SJCRH30 (cell line): ENCODE data around the gene SPATS2. TPM values are rescaled to one million over a fixed set of nuclear protein-coding genes. Genes with fewer than 3 reads are reported as not detected.
"Not testable (repeated sequence)": the region's sequence is repeated elsewhere in the genome, so short reads cannot be mapped to it uniquely, and the experiment has no call there.

Source experiments
- DNase-seq, 2 experiments: peaks; one replicate each; pipeline ENCODE4 v3.0.0-alpha.2; 2015 to 2020
- H3K27ac ChIP-seq: fragments of 250-450 bp; sonication (Bioruptor Pico); 2 replicates; pipeline ENCODE4 v1.5.1; 2020; ENCODE audit warnings: mild to moderate bottlenecking, moderate library complexity
- H3K27me3 ChIP-seq: fragments of 250-450 bp; sonication (Bioruptor Pico); 2 replicates; pipeline ENCODE4 v1.5.1; 2020; ENCODE audit warnings: mild to moderate bottlenecking, moderate library complexity
- H3K36me3 ChIP-seq: fragments of 250-450 bp; sonication (Bioruptor Pico); 2 replicates; pipeline ENCODE4 v1.5.1; 2020; ENCODE audit warnings: mild to moderate bottlenecking, moderate library complexity
- H3K4me1 ChIP-seq: fragments of 250-450 bp; sonication (Bioruptor Pico); 2 replicates; pipeline ENCODE4 v1.5.1; 2020; ENCODE audit warnings: mild to moderate bottlenecking, moderate library complexity
- H3K4me3 ChIP-seq: fragments of 250-450 bp; sonication (Bioruptor Pico); 2 replicates; pipeline ENCODE4 v1.5.1; 2020; ENCODE audit warnings: mild to moderate bottlenecking, moderate library complexity
- H3K9me3 ChIP-seq: fragments of 250-450 bp; sonication (Bioruptor Pico); replicated peaks from 2 replicates; pipeline ENCODE4 v1.5.1; 2020; ENCODE audit warnings: mild to moderate bottlenecking, moderate library complexity
- total RNA-seq: library from RNA; depleted of rRNA; stranded (reverse); fragments of >200 nt; shearing (Covaris generic); gene quantifications from 2 replicates; pipeline ENCODE4 v1.2.3, GENCODE V29; 2014; rRNA removed

SPATS2 gene
- 67.6 and 72.6 TPM in 2 replicates for total RNA-seq

GRCh38 chr12:49367381-49368239, at the start of gene SPATS2:
Gene SPATS2 (plus strand): TSS chr12:49367462. CDS start chr12:49461013, 93,551 bp downstream.
- H3K27me3 ChIP-seq, result no peaks in the 10 kb centered on the region
- H3K27ac ChIP-seq, result peak within 1 kb of the TSS; percentile 98
- peaks cover 11% of the 10 kb centered on the region for H3K36me3 ChIP-seq
- DNase-seq, result peak in 1 of 2 experiments; percentile 100
- H3K9me3 ChIP-seq, result no peaks in the 10 kb centered on the region
- H3K4me3 ChIP-seq, result peak within 1 kb of the TSS; percentile 90
- H3K4me1 ChIP-seq, result peaks cover 23% of the 10 kb centered on the region

GRCh38 chr12:49320411-49321103, 46.7 kb upstream of the SPATS2 start:
- DNase-seq, H3K36me3 ChIP-seq, H3K4me1 ChIP-seq, H3K27ac ChIP-seq, H3K4me3 ChIP-seq, H3K9me3 ChIP-seq, H3K27me3 ChIP-seq: not testable (repeated sequence)

- peak overlapping the region; percentile 78 for H3K4me3 ChIP-seq
- DNase-seq, result no peak
- H3K27me3 ChIP-seq, result no peaks in the 10 kb centered on the region
- peaks cover 10% of the 10 kb centered on the region; the same call in 1 of the 2 replicates for H3K4me1 ChIP-seq
- peak overlapping the region; percentile 67 for H3K27ac ChIP-seq
- no peaks in the 10 kb centered on the region for H3K9me3 ChIP-seq
- H3K36me3 ChIP-seq, result peaks cover 11% of the 10 kb centered on the region
Measured at GRCh38 chr12:49322367-49322707, 44.9 kb upstream of the SPATS2 start.

GRCh38 chr12:49322708-49323523, 44.3 kb upstream of the SPATS2 start, which contains the start of gene TROAP:
Gene TROAP (plus strand): TSS chr12:49323255. CDS start chr12:49323609, 354 bp downstream.
- Histone ChIP-seq H3K36me3 (peaks cover 16% of the 10 kb centered on the region), H3K4me1 (peaks cover 10% of the 10 kb centered on the region; the same call in 1 of the 2 replicates), H3K27ac (peak within 1 kb of the TSS; percentile 67), H3K9me3 (no peaks in the 10 kb centered on the region), H3K27me3 (no peaks in the 10 kb centered on the region), H3K4me3 (peak within 1 kb of the TSS; percentile 78)
- peak; percentile 99 to 100 for DNase-seq

- H3K9me3 ChIP-seq, result no peaks in the 10 kb centered on the region
- H3K4me1 ChIP-seq, result peaks cover 10% of the 10 kb centered on the region; the same call in 1 of the 2 replicates
- H3K36me3 ChIP-seq, result peaks cover 16% of the 10 kb centered on the region
- H3K27me3 ChIP-seq, result no peaks in the 10 kb centered on the region
- no peak for DNase-seq
- H3K4me3 ChIP-seq, result peak overlapping the region; percentile 78
- H3K27ac ChIP-seq, result peak overlapping the region; percentile 67
Measured at GRCh38 chr12:49323524-49324097, 43.7 kb upstream of the SPATS2 start.

GRCh38 chr12:49325606-49326005, 41.7 kb upstream of the SPATS2 start:
- Histone ChIP-seq H3K4me3 (no peak overlapping the region), H3K36me3 (peaks cover 32% of the 10 kb centered on the region), H3K27me3 (no peaks in the 10 kb centered on the region), H3K27ac (no peak overlapping the region), H3K4me1 (peaks cover 10% of the 10 kb centered on the region; the same call in 1 of the 2 replicates), H3K9me3 (no peaks in the 10 kb centered on the region)
- DNase-seq, result no peak

DNA sequence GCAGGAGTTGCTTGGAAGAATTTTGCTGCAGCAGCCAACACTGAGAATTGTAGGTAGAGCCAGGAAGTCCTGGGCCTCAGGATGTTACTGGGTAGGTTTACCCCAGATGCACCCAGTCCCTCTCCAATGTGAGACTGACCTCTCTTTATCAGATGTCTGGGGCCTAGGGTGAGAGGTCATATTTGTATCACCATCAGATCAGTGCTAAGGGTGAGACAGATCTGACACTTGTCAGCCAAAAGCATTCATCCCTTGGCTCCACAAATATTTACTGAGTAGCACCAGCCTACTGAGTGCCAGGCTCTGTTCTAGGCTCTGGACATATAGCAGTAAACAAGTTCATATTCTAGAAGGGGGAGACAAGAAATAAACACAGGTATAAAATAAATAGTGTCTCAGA, 39.9 kb upstream of the SPATS2 start:
- H3K27me3 ChIP-seq, result no peaks in the 10 kb centered on the region
- peaks cover 39% of the 10 kb centered on the region for H3K36me3 ChIP-seq
- 0 out of 2 replicates have a peak, but pooled peaks cover 5% of the 10 kb centered on the region for H3K4me1 ChIP-seq
- no peak overlapping the region for H3K4me3 ChIP-seq
- H3K27ac ChIP-seq, result no peak overlapping the region
- no peak for DNase-seq
- H3K9me3 ChIP-seq, result no peaks in the 10 kb centered on the region

GRCh38 chr12:49327887-49328286, 39.4 kb upstream of the SPATS2 start:
- Histone ChIP-seq H3K36me3 (peaks cover 39% of the 10 kb centered on the region), H3K4me3 (no peak overlapping the region), H3K4me1 (0 out of 2 replicates have a peak, but pooled peaks cover 5% of the 10 kb centered on the region), H3K9me3 (no peaks in the 10 kb centered on the region), H3K27ac (no peak overlapping the region), H3K27me3 (no peaks in the 10 kb centered on the region)
- DNase-seq, result no peak

DNA sequence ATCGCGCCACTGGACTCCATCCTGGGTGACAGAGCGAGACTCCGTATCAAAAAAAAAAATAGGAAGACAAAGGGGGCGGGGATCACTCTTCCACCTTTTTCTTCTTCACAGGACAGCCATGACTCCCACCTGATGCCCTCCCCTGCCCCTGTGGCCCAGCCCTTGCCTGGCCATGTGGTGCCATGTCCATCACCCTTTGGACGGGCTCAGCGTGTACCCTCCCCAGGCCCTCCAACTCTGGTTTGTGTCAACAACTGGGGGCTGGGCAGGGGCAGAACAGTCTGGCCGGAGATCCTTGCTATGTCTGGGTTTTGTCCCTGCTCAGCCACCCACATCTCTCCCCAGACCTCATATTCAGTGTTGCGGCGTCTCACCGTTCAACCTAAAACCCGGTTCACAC, 38.4 kb upstream of the SPATS2 start:
- Histone ChIP-seq H3K4me1 (0 out of 2 replicates have a peak, but pooled peaks cover 5% of the 10 kb centered on the region), H3K36me3 (peaks cover 39% of the 10 kb centered on the region)
- DNase-seq, result no peak

DNA sequence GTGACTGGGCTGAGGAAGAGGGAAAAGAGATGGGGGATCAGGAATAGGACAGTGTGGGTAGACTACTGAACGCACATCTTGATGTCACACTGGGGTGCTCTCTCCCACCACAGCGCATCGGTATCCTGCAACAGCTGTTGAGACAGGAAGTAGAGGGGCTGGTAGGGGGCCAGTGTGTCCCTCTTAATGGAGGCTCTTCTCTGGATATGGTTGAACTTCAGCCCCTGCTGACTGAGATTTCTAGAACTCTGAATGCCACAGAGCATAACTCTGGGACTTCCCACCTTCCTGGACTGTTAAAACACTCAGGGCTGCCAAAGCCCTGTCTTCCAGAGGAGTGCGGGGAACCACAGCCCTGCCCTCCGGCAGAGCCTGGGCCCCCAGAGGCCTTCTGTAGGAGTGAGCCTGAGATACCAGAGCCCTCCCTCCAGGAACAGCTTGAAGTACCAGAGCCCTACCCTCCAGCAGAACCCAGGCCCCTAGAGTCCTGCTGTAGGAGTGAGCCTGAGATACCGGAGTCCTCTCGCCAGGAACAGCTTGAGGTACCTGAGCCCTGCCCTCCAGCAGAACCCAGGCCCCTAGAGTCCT, 37.1 kb upstream of the SPATS2 start:
- no peak for DNase-seq
- H3K36me3 ChIP-seq, result peaks cover 39% of the 10 kb centered on the region

More for the DNA sequence above, 38.4 kb upstream of the SPATS2 start:
- no peak overlapping the region for H3K4me3 ChIP-seq
- no peaks in the 10 kb centered on the region for H3K9me3 ChIP-seq
- H3K27ac ChIP-seq, result no peak overlapping the region
- H3K27me3 ChIP-seq, result no peaks in the 10 kb centered on the region

DNA sequence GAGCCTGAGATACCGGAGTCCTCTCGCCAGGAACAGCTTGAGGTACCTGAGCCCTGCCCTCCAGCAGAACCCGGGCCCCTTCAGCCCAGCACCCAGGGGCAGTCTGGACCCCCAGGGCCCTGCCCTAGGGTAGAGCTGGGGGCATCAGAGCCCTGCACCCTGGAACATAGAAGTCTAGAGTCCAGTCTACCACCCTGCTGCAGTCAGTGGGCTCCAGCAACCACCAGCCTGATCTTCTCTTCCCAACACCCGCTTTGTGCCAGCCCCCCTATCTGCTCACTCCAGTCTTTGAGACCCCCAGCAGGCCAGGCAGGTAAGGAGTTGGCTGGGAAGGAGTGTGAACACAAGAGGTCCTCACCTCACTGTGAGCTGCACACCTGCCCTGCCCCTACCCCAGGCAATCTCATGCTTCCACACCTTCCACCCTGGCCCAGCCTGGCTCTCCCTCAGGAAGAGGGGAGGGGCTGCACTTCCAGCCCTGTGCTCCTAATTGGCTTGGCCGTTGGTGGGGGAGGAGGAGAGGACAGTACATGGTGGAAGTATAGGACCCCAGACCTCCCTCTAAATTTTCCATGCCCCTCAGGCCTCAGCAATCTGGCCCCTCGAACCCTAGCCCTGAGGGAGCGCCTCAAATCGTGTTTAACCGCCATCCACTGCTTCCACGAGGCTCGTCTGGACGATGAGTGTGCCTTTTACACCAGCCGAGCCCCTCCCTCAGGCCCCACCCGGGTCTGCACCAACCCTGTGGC, 36.5 kb upstream of the SPATS2 start:
- Histone ChIP-seq H3K27ac (no peak overlapping the region), H3K36me3 (peaks cover 36% of the 10 kb centered on the region), H3K4me1 (peaks cover 7% of the 10 kb centered on the region; the same call in 1 of the 2 replicates), H3K27me3 (no peaks in the 10 kb centered on the region), H3K4me3 (no peak overlapping the region), H3K9me3 (no peaks in the 10 kb centered on the region)
- no peak for DNase-seq

More for the DNA sequence above, 37.1 kb upstream of the SPATS2 start:
- Histone ChIP-seq H3K27me3 (no peaks in the 10 kb centered on the region), H3K4me1 (peaks cover 3% of the 10 kb centered on the region; the same call in 1 of the 2 replicates), H3K27ac (no peak overlapping the region), H3K9me3 (no peaks in the 10 kb centered on the region), H3K4me3 (no peak overlapping the region)

DNA sequence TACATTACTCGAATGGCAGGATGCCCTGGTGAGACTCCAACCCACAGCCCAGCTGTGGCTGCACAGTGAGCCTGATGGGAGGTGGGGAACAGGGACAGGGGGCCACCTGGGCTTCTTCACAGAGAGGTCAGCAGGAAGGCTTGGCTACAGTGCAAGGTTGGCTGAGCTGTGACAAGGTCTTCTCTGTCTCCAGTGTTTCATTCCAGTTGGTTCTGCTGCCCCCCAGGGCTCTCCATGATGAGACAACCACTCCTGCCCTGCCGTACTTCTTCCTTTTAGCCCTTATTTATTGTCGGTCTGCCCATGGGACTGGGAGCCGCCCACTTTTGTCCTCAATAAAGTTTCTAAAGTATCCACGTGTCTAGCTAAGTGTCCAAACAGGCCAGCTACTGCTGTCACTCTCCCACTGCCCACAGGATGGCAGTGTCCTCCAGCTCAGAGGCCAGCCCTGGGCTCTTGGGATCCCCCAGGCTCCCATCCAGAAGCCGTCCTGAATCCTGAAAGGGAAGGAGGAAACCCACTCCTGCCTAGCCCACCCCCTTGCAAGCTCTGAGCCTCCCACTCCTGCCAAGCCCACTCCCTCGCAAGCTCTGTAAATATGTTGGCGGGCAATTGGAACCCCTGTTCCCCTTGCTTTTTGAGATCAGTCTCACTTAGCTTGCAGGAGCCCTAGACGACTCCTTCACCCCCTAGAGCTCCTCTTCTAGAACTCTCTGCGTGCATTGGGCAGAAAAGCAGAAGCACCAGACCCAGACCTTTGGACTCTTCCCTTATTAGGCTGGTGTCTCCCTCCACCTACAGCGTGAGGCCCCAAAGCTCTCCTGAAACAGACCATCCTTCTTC, 35.7 kb upstream of the SPATS2 start:
- H3K27me3 ChIP-seq, result no peaks in the 10 kb centered on the region
- no peak overlapping the region for H3K27ac ChIP-seq
- no peaks in the 10 kb centered on the region for H3K9me3 ChIP-seq
- peaks cover 30% of the 10 kb centered on the region for H3K36me3 ChIP-seq
- peak; percentile 66 to 80 for DNase-seq
- no peak overlapping the region for H3K4me3 ChIP-seq
- peaks cover 7% of the 10 kb centered on the region; the same call in 1 of the 2 replicates for H3K4me1 ChIP-seq
